Measurements from ENCODE around the gene ADRA2C.

The ADRA2C gene

DNA sequence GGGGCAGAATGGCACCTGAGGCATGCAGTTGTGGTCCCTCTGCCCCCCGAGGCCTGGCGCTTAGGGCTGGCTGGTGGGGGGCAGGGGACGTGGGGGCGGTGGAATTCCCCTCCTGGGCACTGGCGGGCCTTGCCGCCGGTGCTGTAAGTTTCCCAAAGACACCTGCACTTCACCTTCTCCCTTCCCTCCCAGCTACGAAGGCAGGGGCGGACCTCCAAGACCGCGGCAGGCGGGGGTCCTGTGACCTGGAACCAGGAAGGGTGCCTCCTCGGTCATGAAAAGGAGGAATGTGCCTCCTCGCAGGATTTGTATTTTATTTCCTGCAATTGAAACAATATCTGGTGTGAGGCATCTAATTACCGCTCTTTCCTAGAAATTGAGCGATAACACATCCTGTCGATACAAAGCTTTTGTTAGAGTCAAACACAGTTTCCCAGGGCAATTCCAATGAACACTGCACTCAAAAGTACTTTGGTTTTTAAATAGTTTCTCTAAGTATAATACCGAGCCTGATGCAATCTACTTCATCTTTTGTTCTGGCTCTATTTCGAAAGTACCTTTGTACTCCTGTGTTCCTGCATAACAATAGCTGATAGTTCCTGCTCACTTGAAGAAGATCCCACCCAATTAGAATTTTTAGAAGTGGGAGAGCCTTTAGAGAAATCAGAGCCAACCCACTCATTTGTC is 12.3 kb upstream of the ADRA2C start:
- TF ChIP-seq JUND (IDR thresholded peaks at IDR 0.05; ENCODE audit: low read depth), result no peak
- in situ Hi-C loops (cut with HindIII; ENCODE audit: low pct_unique_long_range_greater_than_20kb, low sequenced_read_pairs), result no loop called here
- no peak for DNase-seq (ENCODE audit: low read depth in 1 of 2, low spot score in 1 of 2)

- DNase-seq (ENCODE audit: low read depth in 1 of 2, low spot score in 1 of 2), result peak; percentile 76 to 78
- in situ Hi-C loops (cut with HindIII; ENCODE audit: low pct_unique_long_range_greater_than_20kb, low sequenced_read_pairs), result no loop called here
- no peak for TF ChIP-seq JUND (IDR thresholded peaks at IDR 0.05; ENCODE audit: low read depth)
These were observed 9.7 kb upstream of the ADRA2C start for GRCh38 chr4:3756343-3757059.

GRCh38 chr4:3759236-3759635 is 6.9 kb upstream of the ADRA2C start:
- no peak for TF ChIP-seq JUND (IDR thresholded peaks at IDR 0.05; ENCODE audit: low read depth)
- no peak for DNase-seq (ENCODE audit: low read depth in 1 of 2, low spot score in 1 of 2)
- in situ Hi-C loops (cut with HindIII; ENCODE audit: low pct_unique_long_range_greater_than_20kb, low sequenced_read_pairs), result no loop called here

DNA sequence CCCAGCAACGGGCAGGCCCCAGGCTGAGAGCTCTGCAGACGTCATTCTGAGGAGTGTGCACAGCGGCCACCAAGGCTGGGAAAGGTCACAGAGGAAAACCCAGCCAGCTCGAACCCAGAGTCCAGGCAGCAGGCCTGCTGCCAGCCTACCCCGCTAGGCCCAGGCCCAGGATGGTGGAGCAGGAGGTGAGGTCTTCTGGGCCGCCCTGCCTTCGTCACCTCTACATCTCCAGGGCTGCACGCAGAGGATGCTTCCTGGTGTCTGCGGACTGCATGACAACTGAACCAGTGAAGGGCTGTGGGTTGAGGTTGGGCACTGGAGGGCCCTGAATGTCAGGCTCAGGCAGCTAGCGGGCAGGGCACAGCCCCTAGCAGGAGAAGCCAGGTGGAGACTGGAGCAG is 5.8 kb upstream of the ADRA2C start:
- DNase-seq (ENCODE audit: low read depth in 1 of 2, low spot score in 1 of 2), result no peak
- no peak for TF ChIP-seq JUND (IDR thresholded peaks at IDR 0.05; ENCODE audit: low read depth)
- in situ Hi-C loops (cut with HindIII; ENCODE audit: low pct_unique_long_range_greater_than_20kb, low sequenced_read_pairs), result no loop called here

- DNase-seq (ENCODE audit: low read depth in 1 of 2, low spot score in 1 of 2), result no peak
- TF ChIP-seq JUND (IDR thresholded peaks at IDR 0.05; ENCODE audit: low read depth), result no peak
- in situ Hi-C loops (cut with HindIII; ENCODE audit: low pct_unique_long_range_greater_than_20kb, low sequenced_read_pairs), result no loop called here
These were observed 5.3 kb upstream of the ADRA2C start for GRCh38 chr4:3760841-3761240.

GRCh38 chr4:3762264-3762663 is 3.9 kb upstream of the ADRA2C start:
- no peak for DNase-seq (ENCODE audit: low read depth in 1 of 2, low spot score in 1 of 2)
- in situ Hi-C loops (cut with HindIII; ENCODE audit: low pct_unique_long_range_greater_than_20kb, low sequenced_read_pairs), result no loop called here

GRCh38 chr4:3762753-3763549 is 3.2 kb upstream of the ADRA2C start:
- in situ Hi-C loops (cut with HindIII; ENCODE audit: low pct_unique_long_range_greater_than_20kb, low sequenced_read_pairs), result no loop called here
- DNase-seq (ENCODE audit: low read depth in 1 of 2, low spot score in 1 of 2), result no peak
- no peak for TF ChIP-seq JUND (IDR thresholded peaks at IDR 0.05; ENCODE audit: low read depth)

More at GRCh38 chr4:3762264-3762663, 3.9 kb upstream of the ADRA2C start:
- TF ChIP-seq JUND (IDR thresholded peaks at IDR 0.05; ENCODE audit: low read depth), result no peak

GRCh38 chr4:3765271-3766035 is 732 bp upstream of the ADRA2C start:
- TF ChIP-seq JUND (IDR thresholded peaks at IDR 0.05; ENCODE audit: low read depth), result no peak
- in situ Hi-C loops (cut with HindIII; ENCODE audit: low pct_unique_long_range_greater_than_20kb, low sequenced_read_pairs), result no loop called here
- DNase-seq (ENCODE audit: low read depth in 1 of 2, low spot score in 1 of 2), result peak; percentile 84 to 88

GRCh38 chr4:3766785-3767569 is 792 bp downstream of the ADRA2C start:
- no peak for TF ChIP-seq JUND (IDR thresholded peaks at IDR 0.05; ENCODE audit: low read depth)
- DNase-seq (ENCODE audit: low read depth in 1 of 2, low spot score in 1 of 2), result peak in 1 of 2 experiments; percentile 25
- in situ Hi-C loops (cut with HindIII; ENCODE audit: low pct_unique_long_range_greater_than_20kb, low sequenced_read_pairs), result no loop called here

DNA sequence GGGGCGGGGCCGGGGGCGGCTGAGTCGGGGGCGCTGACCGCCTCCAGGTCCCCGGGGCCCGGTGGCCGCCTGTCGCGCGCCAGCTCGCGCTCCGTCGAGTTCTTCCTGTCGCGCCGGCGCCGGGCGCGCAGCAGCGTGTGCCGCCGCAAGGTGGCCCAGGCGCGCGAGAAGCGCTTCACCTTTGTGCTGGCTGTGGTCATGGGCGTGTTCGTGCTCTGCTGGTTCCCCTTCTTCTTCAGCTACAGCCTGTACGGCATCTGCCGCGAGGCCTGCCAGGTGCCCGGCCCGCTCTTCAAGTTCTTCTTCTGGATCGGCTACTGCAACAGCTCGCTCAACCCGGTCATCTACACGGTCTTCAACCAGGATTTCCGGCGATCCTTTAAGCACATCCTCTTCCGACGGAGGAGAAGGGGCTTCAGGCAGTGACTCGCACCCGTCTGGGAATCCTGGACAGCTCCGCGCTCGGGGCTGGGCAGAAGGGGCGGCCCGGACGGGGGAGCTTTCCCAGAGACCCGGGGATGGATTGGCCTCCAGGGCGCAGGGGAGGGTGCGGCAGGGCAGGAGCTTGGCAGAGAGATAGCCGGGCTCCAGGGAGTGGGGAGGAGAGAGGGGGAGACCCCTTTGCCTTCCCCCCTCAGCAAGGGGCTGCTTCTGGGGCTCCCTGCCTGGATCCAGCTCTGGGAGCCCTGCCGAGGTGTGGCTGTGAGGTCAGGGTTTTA is 1.5 kb downstream of the ADRA2C start:
- DNase-seq (ENCODE audit: low read depth in 1 of 2, low spot score in 1 of 2), result no peak
- in situ Hi-C loops (cut with HindIII; ENCODE audit: low pct_unique_long_range_greater_than_20kb, low sequenced_read_pairs), result no loop called here
- no peak for TF ChIP-seq JUND (IDR thresholded peaks at IDR 0.05; ENCODE audit: low read depth)

Measured in T47D (cell line).